Amniotic epithelial cell (primary cell): Measurements from ENCODE around the gene KLHL21.
A peak's percentile ranks its signal among the peaks of the same experiment; 100 is the strongest.
"Not testable (repeated sequence)": the region's sequence is repeated elsewhere in the genome, so short reads cannot be mapped to it uniquely, and the experiment has no call there.

Experiments
- DNase-seq: peaks from one replicate; pipeline ENCODE4 v3.0.0-alpha.2; 2010; ENCODE audit warnings: low read depth

Gene KLHL21, protein sequence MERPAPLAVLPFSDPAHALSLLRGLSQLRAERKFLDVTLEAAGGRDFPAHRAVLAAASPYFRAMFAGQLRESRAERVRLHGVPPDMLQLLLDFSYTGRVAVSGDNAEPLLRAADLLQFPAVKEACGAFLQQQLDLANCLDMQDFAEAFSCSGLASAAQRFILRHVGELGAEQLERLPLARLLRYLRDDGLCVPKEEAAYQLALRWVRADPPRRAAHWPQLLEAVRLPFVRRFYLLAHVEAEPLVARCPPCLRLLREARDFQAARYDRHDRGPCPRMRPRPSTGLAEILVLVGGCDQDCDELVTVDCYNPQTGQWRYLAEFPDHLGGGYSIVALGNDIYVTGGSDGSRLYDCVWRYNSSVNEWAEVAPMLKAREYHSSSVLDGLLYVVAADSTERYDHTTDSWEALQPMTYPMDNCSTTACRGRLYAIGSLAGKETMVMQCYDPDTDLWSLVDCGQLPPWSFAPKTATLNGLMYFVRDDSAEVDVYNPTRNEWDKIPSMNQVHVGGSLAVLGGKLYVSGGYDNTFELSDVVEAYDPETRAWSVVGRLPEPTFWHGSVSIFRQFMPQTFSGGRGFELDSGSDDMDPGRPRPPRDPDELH

DNA sequence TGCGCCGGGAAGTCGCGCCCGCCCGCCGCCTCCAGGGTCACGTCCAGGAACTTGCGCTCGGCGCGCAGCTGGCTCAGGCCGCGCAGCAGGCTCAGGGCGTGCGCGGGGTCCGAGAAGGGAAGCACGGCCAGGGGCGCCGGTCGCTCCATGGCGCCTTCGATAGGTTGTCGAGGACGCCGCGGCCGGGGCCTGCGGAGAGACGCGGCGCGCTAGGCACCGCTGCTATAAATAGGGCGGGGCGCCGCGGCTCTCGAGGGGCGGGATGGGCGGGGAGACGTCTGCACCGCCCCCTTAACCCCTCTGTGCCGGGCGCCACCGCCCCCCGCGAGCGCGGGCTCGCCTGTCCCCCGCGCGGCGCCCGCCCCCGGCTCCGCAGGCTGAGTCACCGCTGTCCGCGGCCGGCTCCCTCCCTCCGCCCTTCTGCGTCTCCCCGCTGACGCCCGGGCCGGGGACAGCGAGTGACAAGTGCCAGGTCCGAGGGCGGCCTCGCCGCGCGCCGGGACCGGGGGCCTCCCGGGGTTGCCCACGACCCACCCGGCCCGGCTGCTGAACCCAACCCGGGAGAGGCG, at the start of gene KLHL21:
Gene KLHL21 (minus strand): TSS at position 201 of the 569 bp plus-strand sequence. CDS start 52 bp downstream, at position 149.
- DNase-seq: peak; percentile 78

DNA sequence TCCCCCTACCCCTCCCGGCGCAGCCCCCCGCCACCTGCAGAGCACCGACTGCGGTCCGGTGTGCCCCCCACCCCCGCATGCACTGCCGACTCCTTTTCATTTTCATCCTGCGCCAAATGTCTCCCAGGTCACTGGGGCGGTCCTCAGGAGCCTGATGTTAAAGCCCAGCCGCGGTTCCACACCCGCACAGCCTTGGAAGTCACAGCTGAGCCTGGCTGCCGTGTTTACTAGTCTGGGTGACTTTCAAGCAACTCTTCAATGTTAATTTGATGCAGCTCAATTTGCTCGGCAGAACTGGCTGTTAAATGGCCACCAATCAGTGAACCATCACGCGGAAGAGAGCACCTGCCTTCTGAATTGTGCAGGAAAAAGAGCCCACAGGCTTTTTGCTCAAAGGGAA, 49.2 kb upstream of the KLHL21 start:
- DNase-seq: no peak

DNA sequence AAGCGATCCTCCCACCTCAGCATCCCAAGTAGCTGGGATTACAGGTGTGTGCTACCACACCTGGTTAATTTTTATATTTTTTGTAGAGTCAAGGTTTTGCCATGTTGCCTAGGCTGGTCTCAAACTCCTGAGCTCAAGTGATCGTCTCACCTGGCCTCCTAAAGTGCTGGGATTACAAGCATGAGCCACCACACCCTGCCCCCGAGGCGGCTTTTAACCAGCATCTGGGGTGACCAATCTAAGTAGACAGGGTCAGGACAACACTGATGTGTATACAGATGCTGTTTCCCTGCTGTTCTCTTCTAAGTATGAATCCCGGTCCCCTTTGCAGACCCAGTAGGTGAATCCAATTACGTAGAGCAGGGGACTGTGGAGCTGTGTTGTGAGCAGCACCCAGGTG, 45.9 kb upstream of the KLHL21 start:
- DNase-seq: no peak

DNA sequence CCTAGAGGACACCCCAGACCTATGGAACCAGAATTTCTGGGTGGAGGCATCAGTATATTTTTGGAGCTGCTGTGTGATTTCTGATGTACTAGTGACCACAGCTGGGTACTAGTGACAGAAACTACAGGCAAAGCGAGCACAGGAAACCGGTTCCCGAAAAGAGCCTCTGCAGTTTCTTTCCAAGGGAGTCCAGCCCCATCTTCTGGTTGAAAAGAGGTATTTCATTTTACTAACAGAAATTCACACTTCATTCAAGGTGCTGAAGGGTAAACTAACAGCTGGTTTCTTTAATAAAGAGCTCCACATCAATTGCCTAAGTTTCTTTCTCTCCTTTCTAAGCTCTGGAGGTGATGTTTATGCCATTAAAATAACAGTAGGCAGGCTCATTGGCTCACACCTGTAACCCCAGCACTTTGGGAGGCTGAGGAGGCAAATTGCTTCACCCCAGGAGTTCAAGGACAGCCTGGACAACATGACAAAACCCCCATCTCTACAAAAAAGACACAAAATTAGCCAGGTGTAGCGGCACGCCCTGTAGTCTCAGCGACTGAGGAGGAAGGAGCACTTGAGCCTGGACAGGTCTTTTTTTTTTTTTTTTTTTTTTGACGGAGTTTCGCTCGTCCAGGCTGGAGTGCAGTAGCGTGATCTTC, 44.0 kb upstream of the KLHL21 start:
- peak; percentile 52 for DNase-seq

DNA sequence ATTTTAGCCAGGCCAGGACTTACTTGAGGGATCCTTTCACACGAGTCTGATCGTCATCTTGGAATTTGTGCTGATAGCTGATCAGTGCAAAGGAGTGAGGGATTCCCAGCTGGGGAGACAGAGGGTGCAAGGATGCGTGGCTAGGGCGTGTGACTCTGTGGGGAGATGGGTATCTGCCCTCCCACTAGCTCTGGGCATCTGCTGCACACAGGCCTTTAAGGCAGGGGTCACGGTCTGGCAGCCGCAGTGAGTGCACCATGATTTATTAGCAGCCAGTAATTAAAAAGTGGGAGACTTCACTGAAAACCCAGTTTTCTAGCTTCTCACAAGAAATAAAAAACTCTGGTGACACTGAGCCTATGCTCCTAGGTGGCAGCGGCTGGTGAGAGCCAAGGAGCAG, 42.3 kb upstream of the KLHL21 start:
- DNase-seq: no peak

DNA sequence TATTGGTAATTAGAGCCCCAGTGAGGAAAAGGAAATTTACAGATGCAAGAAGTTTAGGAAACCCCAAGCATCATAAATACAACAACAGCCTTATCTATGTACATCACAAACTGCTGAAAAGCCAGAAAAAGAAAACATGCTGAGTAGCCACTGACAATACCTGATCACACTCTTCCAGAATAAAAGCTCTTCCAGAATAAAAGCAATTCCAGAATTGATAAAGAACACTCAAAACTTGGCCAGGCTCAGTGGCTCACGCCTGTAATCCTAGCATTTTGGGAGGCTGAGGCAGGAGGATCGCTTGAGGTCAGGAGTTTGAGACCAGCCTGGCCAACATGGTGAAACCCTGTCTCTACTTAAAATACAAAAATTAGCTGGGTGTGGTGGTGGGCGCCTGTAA, 38.2 kb upstream of the KLHL21 start:
- DNase-seq: not testable (repeated sequence)

DNA sequence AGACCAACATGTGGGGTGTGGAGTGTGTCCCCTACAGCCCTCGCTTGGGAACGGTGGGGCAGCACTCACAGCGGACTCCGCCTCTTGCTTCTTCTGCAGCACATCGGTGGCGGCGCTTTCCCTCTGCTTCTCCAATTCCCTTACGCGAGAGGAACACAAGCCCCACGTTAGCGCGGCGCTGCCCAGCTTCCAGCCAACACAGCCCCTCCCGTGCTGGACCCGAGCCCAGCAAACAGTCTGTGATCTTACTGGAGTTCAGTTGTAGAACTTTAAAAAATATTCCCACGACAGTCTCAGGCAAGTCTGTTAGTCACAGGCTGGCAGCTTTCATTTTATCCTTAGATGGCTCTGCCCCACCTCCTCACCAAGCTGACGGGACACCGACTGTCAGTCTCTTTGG, 35.6 kb upstream of the KLHL21 start:
- no peak for DNase-seq

DNA sequence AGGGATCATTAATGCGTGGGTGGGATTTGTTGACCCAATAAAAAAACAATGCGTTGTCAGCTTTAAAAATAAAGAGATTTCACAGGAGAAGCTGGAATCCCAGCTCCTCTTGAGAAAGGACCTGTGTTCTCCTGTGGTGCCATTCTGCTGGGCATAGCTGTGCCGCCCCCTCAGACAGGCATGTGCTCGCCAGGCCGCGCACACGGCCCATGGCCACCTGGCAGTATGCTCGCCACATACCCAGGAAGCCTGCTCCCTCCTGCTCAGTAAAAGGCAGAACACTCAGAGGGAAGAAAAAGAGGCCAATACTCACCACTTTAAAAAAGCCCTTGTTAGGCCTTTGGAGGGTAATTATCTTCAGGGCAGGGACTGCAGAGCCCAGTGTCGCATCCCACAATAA, 35.1 kb upstream of the KLHL21 start:
- DNase-seq: no peak

DNA sequence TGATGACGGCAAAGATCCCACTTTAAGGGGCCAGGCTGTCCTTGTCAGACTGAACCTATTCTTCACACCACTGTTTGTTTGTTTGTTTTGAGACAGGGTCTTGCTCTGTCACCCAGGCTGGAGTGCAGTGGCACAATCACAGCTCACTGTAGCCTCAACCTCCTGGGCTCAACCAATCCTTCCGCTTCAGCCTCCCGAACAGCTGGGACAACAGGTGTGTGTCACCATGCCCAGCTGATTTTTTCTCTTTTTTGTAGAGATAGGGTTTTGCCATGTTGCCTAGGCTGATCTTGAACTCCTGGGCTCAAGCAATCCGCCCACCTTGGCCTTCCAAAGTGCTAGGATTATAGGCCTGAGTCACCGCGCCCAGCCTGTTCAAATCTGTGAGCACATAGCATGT, 34.1 kb upstream of the KLHL21 start:
- DNase-seq: not testable (repeated sequence)

DNA sequence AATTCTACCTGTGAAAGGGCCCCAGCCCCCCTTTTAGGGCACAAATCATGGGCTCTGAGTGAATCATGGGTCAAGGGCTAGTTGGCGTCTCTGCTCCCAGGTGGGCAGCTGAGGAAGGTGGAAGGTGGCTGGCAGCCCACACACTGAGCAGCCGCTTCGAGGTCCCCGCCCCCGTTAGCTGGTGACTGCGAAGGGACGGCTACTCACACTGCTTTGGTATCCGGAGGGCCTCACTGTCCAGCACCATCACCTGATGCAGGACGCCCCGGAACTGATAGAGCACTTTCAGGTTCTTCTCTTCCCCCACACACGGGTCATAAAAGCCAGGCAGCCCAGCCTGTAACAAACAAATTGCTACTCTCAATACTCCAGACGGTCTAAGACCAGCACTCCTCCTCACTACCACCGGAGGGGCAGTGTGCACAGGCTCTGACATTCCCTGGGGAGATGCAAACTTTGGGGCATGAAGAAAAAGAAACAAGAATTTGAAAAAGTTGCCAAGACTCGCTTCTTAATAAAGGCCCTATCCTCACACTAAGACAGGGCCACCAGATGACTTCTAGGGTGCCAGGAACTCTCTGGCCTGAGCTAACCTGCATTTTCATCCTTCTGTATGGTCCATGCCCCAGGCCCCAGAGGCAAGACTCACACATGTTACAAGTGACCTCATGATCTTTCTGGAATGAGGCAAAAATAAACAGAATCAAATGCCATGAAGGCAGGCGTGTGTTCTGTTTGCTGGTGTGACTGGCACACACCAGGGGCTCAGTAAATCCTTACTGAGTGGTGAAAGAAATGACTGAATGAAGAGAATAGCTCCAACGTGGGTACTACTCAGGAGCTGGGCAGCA, 33.5 kb upstream of the KLHL21 start:
- DNase-seq: no peak

DNA sequence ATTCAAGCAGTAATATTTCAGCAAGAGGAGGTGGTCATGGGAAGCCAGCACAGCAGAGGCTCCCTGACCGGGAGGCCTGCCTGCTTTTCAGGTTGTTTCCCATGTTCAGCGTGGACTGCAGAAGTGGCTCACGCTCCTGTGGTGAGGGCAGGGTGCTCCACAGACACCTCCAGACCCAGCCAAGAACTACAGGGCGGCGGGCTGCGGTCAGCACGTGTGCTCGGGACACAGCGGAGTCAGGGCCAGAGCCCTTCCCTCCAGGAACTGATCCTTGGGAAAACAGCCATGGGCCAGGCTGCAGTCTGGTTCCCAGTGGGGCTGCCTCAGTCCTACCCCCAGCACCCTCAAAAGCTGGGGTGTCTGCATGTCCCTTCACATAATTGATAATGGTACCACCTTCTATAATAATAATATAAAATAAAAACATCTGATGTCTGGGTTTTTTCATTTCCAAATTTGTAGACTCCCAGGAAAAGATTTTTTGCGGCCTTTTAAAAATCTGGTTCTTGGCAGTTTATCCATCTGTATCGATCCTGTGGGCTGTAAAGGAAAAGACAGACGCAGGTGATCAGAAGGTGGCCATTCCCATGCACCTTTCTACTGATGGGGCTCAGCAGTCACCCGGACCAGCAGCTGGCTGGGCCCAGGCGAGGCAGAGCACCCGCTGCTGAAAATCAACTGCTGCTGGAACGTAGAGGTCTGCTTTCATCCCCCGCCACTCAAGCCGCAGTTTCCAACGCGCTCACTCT, 32.7 kb upstream of the KLHL21 start:
- no peak for DNase-seq

DNA sequence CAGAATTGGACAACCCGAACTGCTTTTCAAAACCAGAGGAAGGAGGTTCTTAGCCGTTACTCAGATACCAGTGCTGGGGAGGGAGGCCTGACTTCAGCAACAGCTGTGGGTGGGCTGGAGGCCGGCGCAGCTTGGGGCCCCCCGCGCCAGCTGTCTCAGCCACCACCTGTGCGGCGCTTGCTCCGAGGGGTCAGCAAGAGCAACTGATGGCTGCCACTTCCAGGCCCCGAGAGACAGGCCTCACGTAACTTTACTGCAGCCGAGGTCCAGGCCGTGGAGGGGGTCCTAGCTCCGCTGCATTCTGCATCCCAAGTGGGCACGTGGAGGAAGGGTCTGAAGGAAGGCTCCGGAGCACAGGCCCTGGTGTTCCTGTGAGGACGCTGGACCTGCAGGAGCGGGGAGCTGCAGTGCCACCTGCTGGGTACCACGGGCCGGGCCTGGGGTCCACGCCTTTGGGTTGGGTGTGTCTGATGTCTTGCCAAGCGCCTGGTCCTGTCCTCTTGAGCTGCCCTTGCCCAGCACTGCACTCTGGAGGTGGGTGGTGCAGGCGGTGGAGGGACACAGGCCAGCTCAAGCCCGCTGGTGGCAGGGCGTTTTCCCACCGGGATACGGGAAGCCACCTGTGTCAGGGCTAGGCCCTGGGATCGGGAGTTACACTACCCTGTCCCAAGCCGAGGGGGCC, 31.8 kb upstream of the KLHL21 start:
- DNase-seq: peak; percentile 33

DNA sequence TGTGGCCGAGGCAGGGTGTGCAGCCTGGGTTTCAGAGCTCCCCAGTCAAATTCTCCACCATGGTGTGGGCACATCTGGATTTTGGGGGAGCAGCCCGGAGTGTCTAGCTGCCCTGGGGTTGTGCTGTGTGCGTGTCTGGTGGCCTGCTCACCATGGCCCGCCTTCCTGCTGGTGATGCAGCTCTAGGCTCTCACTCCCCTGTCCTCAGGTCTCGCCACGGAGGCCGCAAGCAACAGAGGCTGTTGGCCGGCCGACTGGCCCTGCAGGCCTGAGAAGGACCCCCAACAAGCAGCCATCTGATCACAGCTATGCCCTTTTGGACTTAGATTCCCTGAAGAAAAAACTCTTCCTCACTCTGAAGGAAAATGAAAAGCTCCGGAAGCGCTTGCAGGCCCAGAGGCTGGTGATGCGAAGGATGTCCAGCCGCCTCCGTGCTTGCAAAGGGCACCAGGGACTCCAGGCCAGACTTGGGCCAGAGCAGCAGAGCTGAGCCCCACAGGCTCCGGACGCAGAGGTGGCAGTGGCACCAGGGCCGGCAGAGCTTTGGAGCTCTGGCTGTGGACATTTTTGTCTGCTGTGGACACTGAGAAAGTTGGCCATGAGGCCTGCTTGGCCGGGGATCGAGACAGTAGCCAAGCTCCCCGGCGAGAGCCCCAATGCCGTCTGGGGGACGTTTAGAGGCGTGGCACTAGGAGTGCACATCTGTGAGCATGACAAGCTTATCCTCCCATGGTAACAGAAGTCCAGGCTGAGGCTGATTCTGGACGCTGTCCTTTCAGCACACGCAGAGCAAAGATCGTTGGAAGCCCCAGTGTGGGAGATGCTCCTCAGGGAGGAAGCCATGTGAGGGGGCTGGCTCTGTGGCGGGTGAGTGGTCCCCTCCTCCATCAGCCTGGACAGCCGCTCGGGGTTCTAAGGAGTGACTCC, 30.2 kb upstream of the KLHL21 start:
- DNase-seq: no peak

DNA sequence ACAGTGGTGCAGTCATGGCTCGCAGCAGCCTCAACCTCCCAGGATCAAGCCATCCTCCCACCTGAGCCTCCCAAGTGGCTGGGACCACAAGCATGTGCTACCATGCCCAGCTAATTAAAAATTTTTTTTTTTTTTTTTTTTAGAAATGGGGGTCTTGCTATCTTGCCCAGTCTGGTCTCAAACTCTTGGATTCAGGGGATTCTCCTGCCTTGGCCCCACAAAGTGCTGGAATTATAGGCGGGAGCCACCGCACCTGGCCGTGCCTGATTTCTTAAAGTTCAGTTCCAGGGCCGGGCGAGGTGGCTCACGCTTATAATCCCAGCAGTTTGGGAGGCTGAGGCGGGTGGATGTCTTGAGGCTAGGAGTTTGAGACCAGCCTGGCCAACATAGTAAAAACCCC, 28.4 kb upstream of the KLHL21 start:
- no peak for DNase-seq

DNA sequence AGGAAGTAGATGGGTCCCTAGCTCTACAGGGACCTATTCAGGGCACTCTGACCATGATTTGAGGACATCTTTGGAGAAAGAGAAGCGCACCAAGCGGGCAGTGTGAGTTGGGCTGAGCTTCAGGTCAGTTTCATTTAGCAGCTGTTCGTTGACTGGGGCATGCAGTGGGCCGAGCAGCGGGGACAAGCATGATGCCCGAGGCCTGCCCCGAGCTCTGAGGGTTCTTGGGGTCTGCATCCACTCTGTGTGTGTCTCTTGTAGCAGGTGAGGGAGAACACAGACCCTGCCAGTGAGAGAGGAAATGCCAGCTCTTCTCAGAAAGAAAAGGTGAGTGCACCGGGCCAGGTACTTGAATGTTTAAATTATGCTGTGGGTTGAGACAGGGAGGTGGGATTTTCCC, 27.4 kb upstream of the KLHL21 start:
- no peak for DNase-seq

DNA sequence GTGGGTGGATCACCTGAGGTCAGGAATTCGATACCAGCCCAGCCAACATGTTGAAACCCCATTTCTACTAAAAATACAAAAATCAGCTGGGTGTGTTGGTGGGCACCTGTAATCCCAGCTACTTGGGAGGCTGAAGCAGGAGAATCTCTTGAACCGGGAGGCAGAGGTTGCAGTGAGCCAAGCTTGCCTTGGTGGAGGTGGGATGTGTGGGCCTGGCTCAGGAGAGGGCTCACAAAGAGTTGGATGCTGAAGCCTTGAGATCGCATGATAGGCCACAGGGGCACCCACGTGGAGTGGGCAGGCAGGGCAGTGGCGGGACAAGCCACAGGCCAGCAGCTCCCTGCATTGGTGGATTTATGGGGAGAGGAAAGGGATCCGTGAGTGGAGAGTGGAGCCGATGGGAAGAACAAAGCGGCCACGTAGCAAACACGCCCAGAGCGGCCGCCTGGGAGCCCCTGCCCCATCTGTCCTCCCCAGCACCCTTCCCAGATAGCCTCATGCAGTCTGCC, 26.4 kb upstream of the KLHL21 start:
- no peak for DNase-seq

DNA sequence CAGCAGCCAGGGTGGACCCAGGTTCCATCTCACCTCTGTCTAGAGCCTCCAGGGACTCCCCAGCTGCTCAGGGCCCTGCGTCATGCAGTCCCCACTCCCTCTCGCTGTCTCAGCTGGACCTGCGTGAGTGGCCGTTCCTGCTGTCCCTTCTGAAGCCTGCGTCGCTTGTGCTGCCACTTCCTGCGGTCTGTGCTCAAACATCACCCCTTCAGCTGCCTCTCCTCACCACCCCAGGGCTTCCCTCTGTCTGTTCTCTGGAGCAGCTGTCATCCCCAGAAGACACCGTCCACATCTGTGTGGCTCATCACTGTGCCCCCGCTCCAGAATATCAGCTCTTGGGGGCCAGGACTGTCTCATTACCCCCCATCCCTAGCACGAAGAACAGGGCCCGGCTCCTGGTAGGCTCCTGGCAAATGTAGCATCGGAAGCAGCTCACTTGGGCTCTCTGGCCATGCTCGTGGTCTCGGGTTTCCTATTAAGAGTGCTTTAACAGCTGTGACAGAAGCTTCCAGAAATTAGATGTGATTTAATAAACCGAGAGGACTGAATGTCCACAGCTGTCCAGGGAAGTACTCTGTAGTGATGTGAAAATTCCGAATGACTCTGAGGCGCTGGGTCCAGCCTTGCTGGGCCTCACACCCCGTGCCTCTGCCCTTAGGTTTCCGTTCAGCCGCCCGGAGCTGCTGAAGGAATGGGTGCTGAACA, 25.3 kb upstream of the KLHL21 start:
- no peak for DNase-seq

DNA sequence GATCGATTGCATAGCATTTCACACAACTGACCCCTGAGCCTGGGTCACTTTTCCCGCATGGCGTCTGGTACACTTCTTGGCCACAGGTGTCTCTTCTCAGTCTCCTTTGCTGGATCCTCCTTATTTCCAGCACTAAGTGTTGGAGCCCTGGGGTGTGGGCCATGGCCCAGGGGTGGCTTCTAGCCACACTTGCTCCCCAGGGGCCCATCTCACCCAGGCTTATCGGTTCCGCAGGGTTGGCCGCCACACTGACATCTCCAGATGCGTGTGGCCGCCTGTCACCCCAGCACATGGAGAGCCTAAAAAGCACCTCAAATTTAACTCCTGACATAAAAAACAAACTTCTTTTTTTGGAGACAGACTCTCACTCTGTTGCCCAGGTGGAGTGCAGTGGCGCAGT, 24.4 kb upstream of the KLHL21 start:
- no peak for DNase-seq
